ENCODE data around the gene ITGB4. TPM values are rescaled to one million over a fixed set of nuclear protein-coding genes. Genes with fewer than 3 reads are reported as not detected.

ITGB4 gene
- total RNA-seq, 1 experiment from 2014 or later: 568 TPM

DNA sequence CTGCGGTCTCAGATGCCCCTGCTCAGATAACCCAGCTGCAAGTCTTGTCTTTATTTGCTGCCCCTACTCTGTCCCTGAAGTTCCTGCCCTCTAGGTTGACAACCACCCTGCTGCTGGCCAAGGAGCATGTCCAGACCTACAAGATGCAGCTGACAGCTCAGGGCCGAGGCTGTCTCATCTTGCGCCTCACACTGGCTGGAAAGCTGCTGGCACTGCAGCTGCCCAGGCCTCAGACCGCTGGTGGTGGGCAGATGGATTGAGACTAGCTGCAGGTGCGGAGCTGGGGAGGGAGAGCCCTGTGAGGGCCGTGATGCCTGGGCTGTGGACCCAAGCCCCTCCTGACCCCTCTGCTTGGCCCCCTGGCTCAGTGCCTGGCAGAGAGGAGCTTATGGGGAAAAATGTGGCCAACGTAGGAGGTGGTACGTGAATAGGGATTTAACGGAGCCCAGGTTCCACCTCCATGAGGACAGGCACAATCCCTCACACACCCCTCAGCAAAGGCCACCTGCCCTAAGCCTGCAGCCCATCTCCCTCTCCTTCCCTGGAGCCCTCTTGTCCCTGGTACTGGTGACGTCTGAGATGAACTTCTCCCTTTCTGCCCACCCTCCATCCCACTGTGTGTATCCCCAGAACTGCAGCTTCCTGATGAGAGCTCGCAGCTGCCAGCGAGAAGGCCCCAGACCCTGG, 52.0 kb downstream of the ITGB4 start:
- no peaks in the 10 kb centered on the region for H3K9me3 ChIP-seq (ENCODE audit: control insufficient read depth in 1 of 2, insufficient read depth in 1 of 2, low read depth in 1 of 2, low read length in 2 of 2)
- peaks cover 14% of the 10 kb centered on the region for H3K79me2 ChIP-seq (ENCODE audit: insufficient read depth, low read length)
- TF ChIP-seq, protein P1, sequence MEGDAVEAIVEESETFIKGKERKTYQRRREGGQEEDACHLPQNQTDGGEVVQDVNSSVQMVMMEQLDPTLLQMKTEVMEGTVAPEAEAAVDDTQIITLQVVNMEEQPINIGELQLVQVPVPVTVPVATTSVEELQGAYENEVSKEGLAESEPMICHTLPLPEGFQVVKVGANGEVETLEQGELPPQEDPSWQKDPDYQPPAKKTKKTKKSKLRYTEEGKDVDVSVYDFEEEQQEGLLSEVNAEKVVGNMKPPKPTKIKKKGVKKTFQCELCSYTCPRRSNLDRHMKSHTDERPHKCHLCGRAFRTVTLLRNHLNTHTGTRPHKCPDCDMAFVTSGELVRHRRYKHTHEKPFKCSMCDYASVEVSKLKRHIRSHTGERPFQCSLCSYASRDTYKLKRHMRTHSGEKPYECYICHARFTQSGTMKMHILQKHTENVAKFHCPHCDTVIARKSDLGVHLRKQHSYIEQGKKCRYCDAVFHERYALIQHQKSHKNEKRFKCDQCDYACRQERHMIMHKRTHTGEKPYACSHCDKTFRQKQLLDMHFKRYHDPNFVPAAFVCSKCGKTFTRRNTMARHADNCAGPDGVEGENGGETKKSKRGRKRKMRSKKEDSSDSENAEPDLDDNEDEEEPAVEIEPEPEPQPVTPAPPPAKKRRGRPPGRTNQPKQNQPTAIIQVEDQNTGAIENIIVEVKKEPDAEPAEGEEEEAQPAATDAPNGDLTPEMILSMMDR (IDR thresholded peaks at IDR 0.05 in 2 of 3, conservative IDR thresholded peaks at IDR 0.05 in 1 of 3; ENCODE audit: borderline replicate concordance in 1 of 3, insufficient read depth in 1 of 3, low read depth in 2 of 3, low read length in 2 of 3): peak in 2 of 3 experiments; percentile 7 to 40; a peak in 1 of 6 replicates
- no peak for TF ChIP-seq YY1 (IDR thresholded peaks at IDR 0.05; ENCODE audit: extremely low read depth, insufficient replicate concordance, low read depth, low read length)
- H4K20me1 ChIP-seq (ENCODE audit: insufficient read depth): peaks cover 18% of the 10 kb centered on the region
- no peaks in the 10 kb centered on the region for H3K27me3 ChIP-seq (ENCODE audit: insufficient read depth, low read length)
- intact Hi-C loops (cut with micrococcal nuclease): no loop called here
- no peak overlapping the region for H3K9ac ChIP-seq (ENCODE audit: low read length)
- H3K36me3 ChIP-seq (ENCODE audit: control insufficient read depth in 1 of 2, insufficient read depth in 2 of 2, low read length in 2 of 2): peaks cover 12 to 21% of the 10 kb centered on the region in 2 experiments
- no peak for ATAC-seq
- BruUV-seq (replicated peaks): no TSS peak
- H3K4me2 ChIP-seq (ENCODE audit: low read length): no peak overlapping the region
- no peak overlapping the region for H2AFZ ChIP-seq (ENCODE audit: low read depth, low read length, poor library complexity, severe bottlenecking)
- no peak overlapping the region for H3K4me3 ChIP-seq (replicated peaks in 1 of 2; ENCODE audit: low read depth in 1 of 2, low read length in 2 of 2)
- RAD21 ChIA-PET (ENCODE audit: low non-redundant PET in 1 of 2, low total read pairs in 2 of 2, uncharacterized antibody in 2 of 2, unreplicated experiment in 2 of 2): interaction anchor here in 1 of 2 experiments (0.8 kb wide), 1 partner anchor 154 kb away, joined by 3 read pairs; no protein-coding TSS in a partner anchor
- no peaks in the 10 kb centered on the region for H3K9me2 ChIP-seq (ENCODE audit: insufficient read depth)
- H3K4me1 ChIP-seq (ENCODE audit: control insufficient read depth in 1 of 2, insufficient read depth in 2 of 2, low read length in 2 of 2): peaks cover 9 to 35% of the 10 kb centered on the region in 2 experiments
- CTCF ChIA-PET: interaction anchor here (0.8 to 3.7 kb wide), 9 partner anchors 8 to 227 kb away, joined by 3 to 23 read pairs (median 3); partner anchors contain the start of genes CDK3, GALK1 and SMIM5
- no peak for DNase-seq (ENCODE audit: low read depth, low spot score)
- POLR2A ChIA-PET: interaction anchor here (0.6 to 1.4 kb wide), 4 partner anchors 8 to 661 kb away, joined by 3 to 5 read pairs (median 3); partner anchors contain the start of gene GALK1
- no peak overlapping the region for H3K27ac ChIP-seq (ENCODE audit: low read depth, low read length)

DNA sequence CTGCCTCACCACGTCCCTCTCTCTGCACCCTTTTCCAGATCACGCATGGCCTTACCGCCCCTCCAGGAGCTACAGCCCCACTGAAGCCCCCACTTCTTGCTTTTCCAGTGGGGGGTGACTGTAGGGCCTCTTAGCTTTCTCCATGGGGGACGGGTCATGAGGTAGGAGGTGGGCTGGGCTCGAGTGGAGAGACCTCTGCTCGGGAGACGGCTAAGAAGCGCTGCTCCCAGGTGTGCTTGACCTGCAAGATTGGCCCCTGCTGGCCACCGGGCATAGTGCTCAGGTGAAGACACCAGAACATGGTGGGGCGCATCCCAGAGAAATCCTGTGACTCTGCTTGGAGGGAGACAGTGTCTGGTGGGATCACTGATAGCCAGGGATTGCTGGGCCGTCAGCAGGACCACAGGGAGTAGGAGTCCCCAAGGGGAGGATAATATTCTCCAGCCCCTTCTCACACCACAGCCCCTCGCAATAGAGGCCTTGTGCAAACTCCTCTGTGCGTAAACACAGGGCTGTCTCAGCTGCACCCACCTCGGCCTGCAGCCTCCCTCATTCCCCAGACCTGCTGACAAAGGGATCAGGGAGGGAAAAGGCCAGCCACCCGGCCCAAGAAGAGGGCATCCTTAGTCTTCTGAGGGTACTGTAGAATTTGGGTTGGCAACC, 52.7 kb downstream of the ITGB4 start:
- ATAC-seq: peak; percentile 30; the same call in 1 of the 2 replicates
- Histone ChIP-seq H3K27ac (ENCODE audit: low read depth, low read length) (no peak overlapping the region), H3K27me3 (ENCODE audit: insufficient read depth, low read length) (no peaks in the 10 kb centered on the region), H3K4me1 (ENCODE audit: control insufficient read depth in 1 of 2, insufficient read depth in 2 of 2, low read length in 2 of 2) (peaks cover 9 to 38% of the 10 kb centered on the region in 2 experiments), H2AFZ (ENCODE audit: low read depth, low read length, poor library complexity, severe bottlenecking) (no peak overlapping the region), H3K9me2 (ENCODE audit: insufficient read depth) (no peaks in the 10 kb centered on the region), H3K4me3 (replicated peaks in 1 of 2; ENCODE audit: low read depth in 1 of 2, low read length in 2 of 2) (no peak overlapping the region), H3K36me3 (ENCODE audit: control insufficient read depth in 1 of 2, insufficient read depth in 2 of 2, low read length in 2 of 2) (peaks cover 16 to 28% of the 10 kb centered on the region in 2 experiments), H3K9me3 (ENCODE audit: control insufficient read depth in 1 of 2, insufficient read depth in 1 of 2, low read depth in 1 of 2, low read length in 2 of 2) (no peaks in the 10 kb centered on the region), H4K20me1 (ENCODE audit: insufficient read depth) (peaks cover 25% of the 10 kb centered on the region), H3K4me2 (ENCODE audit: low read length) (no peak overlapping the region), H3K79me2 (ENCODE audit: insufficient read depth, low read length) (peaks cover 21% of the 10 kb centered on the region), H3K9ac (ENCODE audit: low read length) (no peak overlapping the region)
- CTCF ChIA-PET: interaction anchor here (1.1 to 3.7 kb wide), 9 partner anchors 9 to 226 kb away, joined by 3 to 23 read pairs (median 4); partner anchors contain the start of genes CDK3 and GALK1
- RAD21 ChIA-PET (ENCODE audit: low non-redundant PET in 1 of 2, low total read pairs in 2 of 2, uncharacterized antibody in 2 of 2, unreplicated experiment in 2 of 2): no interaction called here
- no TSS peak for BruUV-seq (replicated peaks)
- POLR2A ChIA-PET: interaction anchor here (0.5 to 5.1 kb wide), 7 partner anchors 9 to 661 kb away, joined by 3 to 74 read pairs (median 3); partner anchors contain the start of gene GALK1
- intact Hi-C loops (cut with micrococcal nuclease): no loop called here
- DNase-seq (ENCODE audit: low read depth, low spot score): no peak
- TF ChIP-seq EZH2 (IDR thresholded peaks at IDR 0.05) (no peak), RAD21 (IDR thresholded peaks at IDR 0.05; ENCODE audit: low read depth) (no peak)
- TF ChIP-seq, protein P1 (IDR thresholded peaks at IDR 0.05 in 2 of 3, conservative IDR thresholded peaks at IDR 0.05 in 1 of 3; ENCODE audit: borderline replicate concordance in 1 of 3, insufficient read depth in 1 of 3, low read depth in 2 of 3, low read length in 2 of 3): peak in 2 of 3 experiments; percentile 45 to 62; a peak in 3 of 6 replicates
